ENCODE results near the gene ELP5.

GRCh38 chr17:7282752-7283321 is 30.8 kb downstream of the ELP5 start:
- TF ChIP-seq CTCF (IDR thresholded peaks at IDR 0.05; ENCODE audit: low read length) (no peak), EZH2 (IDR thresholded peaks at IDR 0.05; ENCODE audit: borderline replicate concordance, low read length) (no peak)
